CD14-positive monocyte (primary cell): ENCODE measurements around the gene KCNJ11. TPM values are rescaled to one million over a fixed set of nuclear protein-coding genes. Genes with fewer than 3 reads are reported as not detected.

Experiments
- DNase-seq, 3 donors: peaks; one replicate each; pipeline ENCODE4 v3.0.0-alpha.2; 2011 to 2022
- H2AFZ ChIP-seq: 2 replicates; pipeline ENCODE4 v1.6.0; 2012; ENCODE audit warnings: mild to moderate bottlenecking, low read depth, low read length, inconsistent platforms; ENCODE audit not compliant: insufficient read depth, poor library complexity, severe bottlenecking
- H3K27ac ChIP-seq, 2 donors: 1 replicate in 1 of 2; 2 replicates in 1 of 2; pipeline ENCODE4 v1.5.1; 2012 to 2013; ENCODE audit warnings: low read length in 2 of 2, control low read depth in 1 of 2, inconsistent platforms in 1 of 2, low read depth in 1 of 2, mild to moderate bottlenecking in 1 of 2
- H3K27me3 ChIP-seq, 2 donors: one replicate each; pipeline versions ENCODE4 v1.6.0 to v1.6.1; 2011 to 2013; ENCODE audit warnings: low read length in 2 of 2; ENCODE audit not compliant: control insufficient read depth in 2 of 2, insufficient read depth in 2 of 2
- H3K36me3 ChIP-seq, 2 donors: replicated peaks in 1 of 2; 1 replicate in 1 of 2; 2 replicates in 1 of 2; pipeline versions ENCODE4 v1.5.1 to v1.6.1; 2012 to 2013; ENCODE audit warnings: low read length in 2 of 2, control low read depth in 1 of 2, inconsistent platforms in 1 of 2, mild to moderate bottlenecking in 1 of 2; ENCODE audit not compliant: insufficient read depth in 2 of 2, control insufficient read depth in 1 of 2
- H3K4me1 ChIP-seq, 2 donors: 1 replicate in 1 of 2; 2 replicates in 1 of 2; pipeline versions ENCODE4 v1.5.1 to v1.6.1; 2012 to 2013; ENCODE audit warnings: low read length in 2 of 2, control low read depth in 1 of 2, inconsistent platforms in 1 of 2, mild to moderate bottlenecking in 1 of 2, moderate library complexity in 1 of 2; ENCODE audit not compliant: insufficient read depth in 2 of 2, control insufficient read depth in 1 of 2
- H3K4me2 ChIP-seq: replicated peaks from 2 replicates; pipeline ENCODE3; 2012; ENCODE audit warnings: low read length, moderate library complexity, mild to moderate bottlenecking; ENCODE audit not compliant: poor library complexity, severe bottlenecking; ENCODE audit errors: extremely low read depth
- H3K4me3 ChIP-seq, 3 experiments: fragments of 200-600 bp in 1 of 3; sonication (generic) in 1 of 3; replicated peaks in 1 of 3; 1 replicate in 2 of 3; 2 replicates in 1 of 3; pipeline ENCODE4 v1.5.1; 2011 to 2013; ENCODE audit warnings: low read length in 3 of 3, mild to moderate bottlenecking in 3 of 3, control low read depth in 2 of 3, low read depth in 2 of 3, inconsistent platforms in 1 of 3, moderate library complexity in 1 of 3
- H3K79me2 ChIP-seq: 2 replicates; pipeline ENCODE4 v1.6.0; 2012; ENCODE audit warnings: mild to moderate bottlenecking, control low read depth, inconsistent platforms, low read length, moderate library complexity; ENCODE audit not compliant: insufficient read depth
- H3K9ac ChIP-seq: 2 replicates; pipeline ENCODE4 v1.6.0; 2017; ENCODE audit warnings: low read length, mild to moderate bottlenecking; ENCODE audit not compliant: insufficient read depth, poor library complexity, severe bottlenecking
- H3K9me3 ChIP-seq, 2 donors: replicated peaks in 1 of 2; 1 replicate in 1 of 2; 2 replicates in 1 of 2; pipeline versions ENCODE4 v1.5.1 to v1.6.1; 2012 to 2013; ENCODE audit warnings: low read length in 2 of 2, control low read depth in 1 of 2; ENCODE audit not compliant: control insufficient read depth in 1 of 2, insufficient read depth in 1 of 2
- H4K20me1 ChIP-seq: 2 replicates; pipeline ENCODE4 v1.6.0; 2012; ENCODE audit warnings: mild to moderate bottlenecking, low read length, control low read depth, moderate library complexity; ENCODE audit not compliant: insufficient read depth
- H3K27ac Mint-ChIP-seq, 7 donors: one replicate each; pipeline ENCODE4 v1.8.0; 2020; ENCODE audit warnings: mild to moderate bottlenecking in 7 of 7, mixed read lengths in 7 of 7, moderate library complexity in 6 of 7, inconsistent platforms in 2 of 7
- H3K27me3 Mint-ChIP-seq, 3 donors: one replicate each; pipeline ENCODE4 v1.8.0; 2021 to 2022; ENCODE audit warnings: low read depth in 3 of 3, mild to moderate bottlenecking in 3 of 3, mixed read lengths in 3 of 3, moderate library complexity in 3 of 3, inconsistent platforms in 1 of 3
- H3K36me3 Mint-ChIP-seq, 2 donors: one replicate each; pipeline ENCODE4 v1.8.0; 2020; ENCODE audit warnings: mixed read lengths in 2 of 2, inconsistent platforms in 1 of 2, mild to moderate bottlenecking in 1 of 2
- H3K4me1 Mint-ChIP-seq: one replicate; pipeline ENCODE4 v1.8.0; 2020; ENCODE audit warnings: mild to moderate bottlenecking, mixed read lengths
- H3K4me3 Mint-ChIP-seq, 2 donors: one replicate each; pipeline ENCODE4 v1.8.0; 2020; ENCODE audit warnings: mild to moderate bottlenecking in 2 of 2, mixed read lengths in 2 of 2, moderate library complexity in 1 of 2
- H3K9me3 Mint-ChIP-seq, 7 donors: one replicate each; pipeline ENCODE4 v1.8.0; 2020 to 2022; ENCODE audit warnings: mixed read lengths in 7 of 7, mild to moderate bottlenecking in 6 of 7, moderate library complexity in 6 of 7, inconsistent platforms in 2 of 7
- CTCF ChIP-seq: fragments of 200-600 bp; IDR thresholded peaks from one replicate; pipeline ENCODE4 v1.8.0; 2022; ENCODE audit warnings: antibody characterized with exemption, mild to moderate bottlenecking
- WGBS: methylation state at CpG from one replicate; pipeline ENCODE4 v1.1.5; 2013; ENCODE audit warnings: missing lambda C conversion rate; ENCODE audit not compliant: insufficient coverage; 5-methylcytosine and 5-hydroxymethylcytosine counted together
- intact Hi-C, 2 donors: fragments of 100-400 bp; cut with micrococcal nuclease; formaldehyde crosslinking; loops; one replicate each; pipeline versions ENCODE4 v1.15.0 to v1.15.1; 2023
- polyA plus RNA-seq, 3 donors: library from polyadenylated mRNA; depleted of rRNA in 1 of 3; unstranded in 2 of 3; stranded (reverse) in 1 of 3; fragments of 300-500 nt in 2 of 3; fragments of >200 nt in 1 of 3; fragmentation: Illumina TruSeq in 2 of 3; gene quantifications; 1 replicate in 2 of 3; 2 replicates in 1 of 3; pipeline ENCODE4 v1.2.3, GENCODE V29; 2012 to 2021

Gene KCNJ11
- polyA plus RNA-seq, 3 donors: 0.09 TPM; not detected in 2

DNA sequence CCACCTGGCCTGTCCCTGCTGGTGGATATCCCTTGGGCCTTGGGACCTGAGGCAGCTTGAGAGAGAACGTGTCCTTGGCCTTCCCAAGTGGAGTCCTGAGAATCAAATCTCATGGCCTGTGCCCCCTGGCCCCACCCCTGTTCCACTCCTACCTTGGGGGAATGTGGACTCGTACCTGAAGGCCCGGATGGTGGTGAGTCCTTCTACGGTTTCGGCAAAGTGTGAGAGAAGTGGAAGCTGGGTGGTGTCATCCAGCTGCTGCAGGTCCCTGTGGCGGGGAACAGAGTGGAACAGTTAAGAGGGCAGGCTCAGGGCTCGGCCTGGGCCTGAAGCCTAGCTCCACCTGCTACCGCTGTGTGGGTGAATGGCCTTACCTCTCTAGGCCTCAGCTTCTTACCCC, 14.0 kb upstream of the KCNJ11 start:
- no peak for TF ChIP-seq CTCF
- no peaks in the 10 kb centered on the region for H3K36me3 Mint-ChIP-seq
- Histone ChIP-seq H3K27me3 (no peaks in the 10 kb centered on the region), H3K9me3 (no peaks in the 10 kb centered on the region), H3K27ac (no peak overlapping the region), H3K4me1 (no peaks in the 10 kb centered on the region), H4K20me1 (no peaks in the 10 kb centered on the region), H2AFZ (no peak overlapping the region), H3K36me3 (no peaks in the 10 kb centered on the region), H3K9ac (no peak overlapping the region), H3K4me2 (no peak overlapping the region), H3K79me2 (no peaks in the 10 kb centered on the region), H3K4me3 (no peak overlapping the region)
- intact Hi-C loops: no loop called here
- H3K9me3 Mint-ChIP-seq: peaks cover 0 to 1% (median 0%) of the 10 kb centered on the region in 7 donors
- H3K27me3 Mint-ChIP-seq: peaks cover 0 to 13% (median 1%) of the 10 kb centered on the region in 3 donors
- no peak overlapping the region for H3K4me3 Mint-ChIP-seq
- no peak overlapping the region for H3K27ac Mint-ChIP-seq
- H3K4me1 Mint-ChIP-seq: peaks cover 3% of the 10 kb centered on the region
- 94% methylated on average over 8 of the region's 8 CpGs for WGBS
- DNase-seq: no peak

GRCh38 chr11:17401841-17402240, 13.4 kb upstream of the KCNJ11 start:
- Histone ChIP-seq H3K4me2 (no peak overlapping the region), H3K9me3 (no peaks in the 10 kb centered on the region), H4K20me1 (no peaks in the 10 kb centered on the region), H3K4me1 (no peaks in the 10 kb centered on the region), H3K9ac (no peak overlapping the region), H3K27ac (no peak overlapping the region), H3K27me3 (no peaks in the 10 kb centered on the region), H3K4me3 (no peak overlapping the region), H3K79me2 (no peaks in the 10 kb centered on the region), H2AFZ (no peak overlapping the region), H3K36me3 (no peaks in the 10 kb centered on the region)
- peaks cover 0 to 8% (median 1%) of the 10 kb centered on the region in 3 donors for H3K27me3 Mint-ChIP-seq
- no peak for TF ChIP-seq CTCF
- DNase-seq: no peak
- peaks cover 0 to 1% (median 0%) of the 10 kb centered on the region in 7 donors for H3K9me3 Mint-ChIP-seq
- peaks cover 3% of the 10 kb centered on the region for H3K4me1 Mint-ChIP-seq
- no peak overlapping the region for H3K4me3 Mint-ChIP-seq
- WGBS: 92% methylated on average over 7 of the region's 8 CpGs
- no peak overlapping the region for H3K27ac Mint-ChIP-seq
- intact Hi-C loops: no loop called here
- no peaks in the 10 kb centered on the region for H3K36me3 Mint-ChIP-seq
